Panc1 (cell line): ENCODE results near the gene LRMDA.

Experiments used
- POLR2AphosphoS5 ChIP-seq: IDR thresholded peaks from 2 replicates; pipeline ENCODE4 v1.6.1; 2012; ENCODE audit warnings: mild to moderate bottlenecking, low read depth, low read length, moderate library complexity
- REST ChIP-seq, 2 experiments: IDR thresholded peaks; 2 replicates each; pipeline ENCODE4 v1.6.1; 2011 to 2012; ENCODE audit warnings: low read depth in 2 of 2, control low read depth in 1 of 2, low read length in 1 of 2, mild to moderate bottlenecking in 1 of 2, moderate library complexity in 1 of 2; ENCODE audit not compliant: insufficient read depth in 1 of 2
- SIN3A ChIP-seq: IDR thresholded peaks from 2 replicates; pipeline ENCODE4 v1.6.1; 2012; ENCODE audit warnings: low read depth, mild to moderate bottlenecking, low read length, moderate library complexity, borderline replicate concordance; ENCODE audit not compliant: insufficient read depth
- TCF7L2 ChIP-seq: IDR thresholded peaks from 2 replicates; pipeline ENCODE4 v1.6.1; 2011; ENCODE audit warnings: mild to moderate bottlenecking, low read depth, low read length, inconsistent platforms
- TF ChIP-seq, protein P1 (sequence below): fragments of 450-650 bp; IDR thresholded peaks from 2 replicates; pipeline ENCODE4 v1.5.1; 2017; ENCODE audit warnings: mild to moderate bottlenecking

- TF ChIP-seq, protein P1, sequence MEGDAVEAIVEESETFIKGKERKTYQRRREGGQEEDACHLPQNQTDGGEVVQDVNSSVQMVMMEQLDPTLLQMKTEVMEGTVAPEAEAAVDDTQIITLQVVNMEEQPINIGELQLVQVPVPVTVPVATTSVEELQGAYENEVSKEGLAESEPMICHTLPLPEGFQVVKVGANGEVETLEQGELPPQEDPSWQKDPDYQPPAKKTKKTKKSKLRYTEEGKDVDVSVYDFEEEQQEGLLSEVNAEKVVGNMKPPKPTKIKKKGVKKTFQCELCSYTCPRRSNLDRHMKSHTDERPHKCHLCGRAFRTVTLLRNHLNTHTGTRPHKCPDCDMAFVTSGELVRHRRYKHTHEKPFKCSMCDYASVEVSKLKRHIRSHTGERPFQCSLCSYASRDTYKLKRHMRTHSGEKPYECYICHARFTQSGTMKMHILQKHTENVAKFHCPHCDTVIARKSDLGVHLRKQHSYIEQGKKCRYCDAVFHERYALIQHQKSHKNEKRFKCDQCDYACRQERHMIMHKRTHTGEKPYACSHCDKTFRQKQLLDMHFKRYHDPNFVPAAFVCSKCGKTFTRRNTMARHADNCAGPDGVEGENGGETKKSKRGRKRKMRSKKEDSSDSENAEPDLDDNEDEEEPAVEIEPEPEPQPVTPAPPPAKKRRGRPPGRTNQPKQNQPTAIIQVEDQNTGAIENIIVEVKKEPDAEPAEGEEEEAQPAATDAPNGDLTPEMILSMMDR = no peak
- TF ChIP-seq POLR2AphosphoS5 (no peak), SIN3A (no peak), TCF7L2 (no peak), REST (IDR thresholded peaks at IDR 0.05; ENCODE audit: insufficient read depth in 1 of 2, low read depth in 2 of 2, low read length in 1 of 2) (no peak)
Measured at GRCh38 chr10:75492173-75492925, 60.9 kb downstream of the LRMDA start.
